NT2/D1 (cell line): Measurements from ENCODE around the gene CRNKL1.

Experiments used
- DNase-seq: peaks from one replicate; pipeline ENCODE4 v3.0.0-alpha.2; 2011; ENCODE audit warnings: low read depth, low spot score
- H3K27me3 ChIP-seq: 2 replicates; pipeline ENCODE4 v1.6.0; 2011; ENCODE audit warnings: mild to moderate bottlenecking; ENCODE audit not compliant: insufficient read length, insufficient read depth
- H3K36me3 ChIP-seq: 2 replicates; pipeline ENCODE4 v1.6.1; 2011; ENCODE audit warnings: mild to moderate bottlenecking, low read length, mixed read lengths; ENCODE audit not compliant: insufficient read depth, insufficient read length
- H3K4me1 ChIP-seq: 2 replicates; pipeline ENCODE4 v1.5.1; 2011; ENCODE audit not compliant: insufficient read depth, insufficient read length
- H3K4me3 ChIP-seq: 2 replicates; pipeline ENCODE4 v1.5.1; 2011; ENCODE audit warnings: low read depth; ENCODE audit not compliant: insufficient read length
- H3K9ac ChIP-seq: 2 replicates; pipeline ENCODE4 v1.6.0; 2011; ENCODE audit warnings: low read depth; ENCODE audit not compliant: insufficient read length
- H3K9me3 ChIP-seq: 2 replicates; pipeline ENCODE4 v1.5.1; 2011; ENCODE audit warnings: mild to moderate bottlenecking, low read length; ENCODE audit not compliant: insufficient read depth
- SUZ12 ChIP-seq: IDR thresholded peaks from 2 replicates; pipeline ENCODE4 v1.6.1; 2011; ENCODE audit not compliant: insufficient read length, insufficient read depth; ENCODE audit errors: extremely low read depth
- YY1 ChIP-seq: IDR thresholded peaks from 2 replicates; pipeline ENCODE4 v1.6.1; 2011; ENCODE audit not compliant: insufficient read length, insufficient read depth
- ZNF274 ChIP-seq: IDR thresholded peaks from 2 replicates; pipeline ENCODE4 v1.6.1; 2011; ENCODE audit warnings: mild to moderate bottlenecking, low read depth, low read length

Gene CRNKL1

DNA sequence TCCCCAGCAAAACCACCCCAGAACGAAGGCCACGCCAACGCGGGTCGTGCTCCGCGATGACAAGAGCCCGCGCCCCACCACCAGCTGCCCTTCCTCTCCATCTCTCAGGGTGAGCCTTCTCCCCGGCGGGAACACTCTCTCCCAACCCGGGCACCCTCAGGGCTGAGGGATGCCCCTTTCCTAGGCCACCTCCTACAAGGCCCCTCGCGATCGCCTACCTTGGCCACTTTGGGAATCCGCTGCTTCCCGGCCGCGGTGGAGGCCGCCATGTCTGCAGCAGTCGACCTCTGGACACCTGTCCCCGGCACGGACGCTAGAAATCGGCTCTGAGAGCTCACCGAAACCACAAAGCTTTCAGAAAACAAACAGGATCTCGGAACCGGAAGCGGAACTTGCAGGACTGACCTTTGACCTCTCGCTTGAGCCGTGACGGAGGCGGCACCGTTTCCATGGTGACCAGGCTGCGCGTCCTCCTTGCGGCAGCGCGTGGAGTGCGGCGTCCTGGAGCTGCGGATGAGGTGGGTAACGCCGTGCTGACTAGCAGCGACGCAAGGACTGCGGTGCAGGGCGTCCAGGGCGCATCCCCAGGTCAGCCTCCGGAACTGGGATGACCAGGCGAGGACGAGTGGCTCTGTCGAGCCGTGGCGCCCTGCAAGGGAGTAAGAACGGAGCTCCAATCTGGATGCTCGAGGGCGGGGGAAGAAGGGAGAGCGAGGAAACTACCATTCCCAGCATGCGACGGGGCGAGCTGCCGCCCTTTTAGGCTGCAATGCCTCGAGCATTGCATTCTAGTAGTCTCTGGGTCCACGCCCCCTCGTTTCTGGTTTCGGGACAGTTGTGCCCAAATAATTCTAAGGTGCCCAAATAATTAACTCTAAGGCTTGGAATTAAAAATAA lies at the start of gene CRNKL1, which contains the start of gene CFAP61:
TSS of gene CRNKL1 (minus strand) at position 393 of the 897 bp plus-strand sequence. CDS start at position 269, 124 bp downstream.
TSS of gene CFAP61 (plus strand) at position 459 of the 897 bp plus-strand sequence. CDS start 4,122 bp downstream, outside the sequence.
- no peaks in the 10 kb centered on the region for H3K9me3 ChIP-seq
- peak within 1 kb of the TSS; percentile 89 for H3K4me3 ChIP-seq
- H3K27me3 ChIP-seq, result no peaks in the 10 kb centered on the region
- H3K4me1 ChIP-seq, result no peaks in the 10 kb centered on the region
- H3K36me3 ChIP-seq, result peaks cover 34% of the 10 kb centered on the region
- TF ChIP-seq ZNF274 (no peak), YY1 (no peak), SUZ12 (no peak)
- H3K9ac ChIP-seq, result peak within 1 kb of the TSS; percentile 95
- peak; percentile 89 for DNase-seq

GRCh38 chr20:20100881-20101280 lies 48.6 kb upstream of the CRNKL1 start:
- TF ChIP-seq ZNF274 (no peak), SUZ12 (no peak), YY1 (no peak)
- Histone ChIP-seq H3K36me3 (no peaks in the 10 kb centered on the region), H3K4me3 (no peak overlapping the region), H3K4me1 (no peaks in the 10 kb centered on the region), H3K9ac (no peak overlapping the region), H3K27me3 (no peaks in the 10 kb centered on the region), H3K9me3 (no peaks in the 10 kb centered on the region)
- DNase-seq, result no peak

DNA sequence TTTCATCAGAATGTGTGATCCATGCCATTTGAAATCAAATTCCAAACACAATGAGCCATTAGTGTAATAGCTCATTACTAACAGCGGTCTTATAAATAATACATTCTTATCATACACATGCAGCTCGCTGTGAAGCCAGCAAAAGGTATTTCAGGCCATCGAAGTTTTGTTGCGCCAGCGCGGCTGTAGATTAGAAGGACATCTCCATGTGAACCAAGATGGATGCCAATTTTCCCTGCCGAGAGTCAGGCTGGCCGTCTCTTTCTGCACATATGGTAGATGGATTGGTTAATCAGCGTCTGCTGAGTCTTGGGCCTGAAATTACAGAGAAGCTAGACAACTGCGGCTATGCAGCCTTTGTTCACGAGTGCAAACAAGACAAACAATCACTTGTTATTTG lies 44.2 kb upstream of the CRNKL1 start:
- DNase-seq, result no peak
- TF ChIP-seq SUZ12 (no peak), ZNF274 (no peak), YY1 (no peak)
- Histone ChIP-seq H3K9ac (no peak overlapping the region), H3K36me3 (no peaks in the 10 kb centered on the region), H3K9me3 (no peaks in the 10 kb centered on the region), H3K4me3 (no peak overlapping the region), H3K27me3 (no peaks in the 10 kb centered on the region), H3K4me1 (no peaks in the 10 kb centered on the region)

GRCh38 chr20:20095114-20095872 lies 43.0 kb upstream of the CRNKL1 start:
- no peak for DNase-seq
- Histone ChIP-seq H3K9ac (no peak overlapping the region), H3K27me3 (no peaks in the 10 kb centered on the region), H3K4me1 (no peaks in the 10 kb centered on the region), H3K9me3 (no peaks in the 10 kb centered on the region), H3K4me3 (no peak overlapping the region), H3K36me3 (no peaks in the 10 kb centered on the region)
- TF ChIP-seq SUZ12 (no peak), ZNF274 (no peak), YY1 (no peak)

DNA sequence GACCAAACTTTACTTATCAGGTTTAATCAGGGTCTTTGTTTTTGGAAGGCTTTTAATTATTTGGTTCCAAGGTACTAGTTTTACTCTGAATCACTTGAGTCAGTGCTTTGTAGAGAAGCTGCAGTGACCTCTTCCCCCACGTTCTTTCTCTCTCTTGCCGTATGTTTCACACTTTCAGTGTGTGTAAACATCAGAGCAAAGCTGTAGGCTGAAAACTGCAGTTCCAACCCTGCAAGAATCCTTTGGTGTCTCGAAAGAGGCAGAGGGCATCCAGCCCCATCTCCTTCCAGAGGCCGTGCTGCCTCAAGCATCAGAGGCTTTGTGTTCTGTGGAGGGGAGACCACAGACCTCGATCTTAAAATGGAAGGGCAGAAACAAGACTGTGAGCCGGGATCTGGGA lies 42.1 kb upstream of the CRNKL1 start:
- Histone ChIP-seq H3K4me1 (no peaks in the 10 kb centered on the region), H3K36me3 (no peaks in the 10 kb centered on the region), H3K27me3 (no peaks in the 10 kb centered on the region), H3K9ac (no peak overlapping the region), H3K9me3 (no peaks in the 10 kb centered on the region), H3K4me3 (no peak overlapping the region)
- no peak for DNase-seq
- TF ChIP-seq ZNF274, result no peak
- TF ChIP-seq SUZ12, result no peak
- TF ChIP-seq YY1, result no peak

DNA sequence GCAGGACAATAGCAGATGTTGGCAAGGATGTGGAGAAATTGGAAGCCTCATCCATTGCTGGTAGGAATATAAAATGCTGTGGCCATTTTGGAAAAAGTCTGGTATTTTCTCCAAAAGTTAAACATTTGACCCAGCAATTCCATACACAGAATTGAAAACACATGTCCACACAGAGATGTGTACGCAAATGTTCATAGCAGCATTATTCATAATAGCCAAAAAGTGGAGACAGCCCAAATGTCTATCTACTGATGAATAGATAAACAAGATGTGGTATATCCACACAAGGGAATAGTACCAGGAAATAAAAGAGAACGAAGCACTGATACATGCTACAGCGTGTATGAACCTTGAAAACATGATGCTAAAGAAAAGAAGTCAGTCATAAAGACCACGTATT lies 40.6 kb upstream of the CRNKL1 start:
- no peak for TF ChIP-seq ZNF274
- TF ChIP-seq YY1, result no peak
- no peak for TF ChIP-seq SUZ12
- no peaks in the 10 kb centered on the region for H3K4me1 ChIP-seq
- no peak overlapping the region for H3K9ac ChIP-seq
- H3K27me3 ChIP-seq, result no peaks in the 10 kb centered on the region
- no peaks in the 10 kb centered on the region for H3K36me3 ChIP-seq
- H3K9me3 ChIP-seq, result no peaks in the 10 kb centered on the region
- H3K4me3 ChIP-seq, result no peak overlapping the region
- DNase-seq, result no peak

DNA sequence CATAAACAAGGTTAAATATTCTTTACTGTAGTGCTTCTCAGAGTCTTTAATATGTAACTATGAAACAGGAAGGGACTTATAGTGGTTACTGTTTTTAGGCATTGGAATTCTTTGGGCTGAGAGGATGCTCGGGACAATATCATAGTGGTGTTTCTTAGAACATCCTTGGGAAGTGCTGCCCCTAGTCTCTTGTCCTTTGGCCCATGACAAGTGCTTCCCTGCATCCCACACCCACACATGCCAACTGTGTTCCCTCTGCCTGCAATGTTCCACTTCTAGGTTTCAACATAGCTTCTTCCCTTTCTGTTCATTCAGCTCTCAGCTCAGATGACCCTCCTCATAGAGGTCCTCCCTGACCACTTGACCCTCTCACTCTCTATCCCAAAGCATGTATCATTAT lies 37.7 kb upstream of the CRNKL1 start:
- no peaks in the 10 kb centered on the region for H3K27me3 ChIP-seq
- H3K4me3 ChIP-seq, result no peak overlapping the region
- TF ChIP-seq ZNF274 (no peak), YY1 (no peak), SUZ12 (no peak)
- no peaks in the 10 kb centered on the region for H3K36me3 ChIP-seq
- no peak overlapping the region for H3K9ac ChIP-seq
- DNase-seq, result no peak
- no peaks in the 10 kb centered on the region for H3K9me3 ChIP-seq
- no peaks in the 10 kb centered on the region for H3K4me1 ChIP-seq
